GM19328 (cell line): ENCODE results near the gene SPSB3.

ENCODE experiments used
- ATAC-seq: cut with Tn5 transposase; IDR thresholded peaks from one replicate; pipeline ENCODE4 v1.9.1; 2021; ENCODE audit warnings: mild to moderate bottlenecking, moderate library complexity; ENCODE audit not compliant: unreplicated experiment

SPSB3 gene

DNA sequence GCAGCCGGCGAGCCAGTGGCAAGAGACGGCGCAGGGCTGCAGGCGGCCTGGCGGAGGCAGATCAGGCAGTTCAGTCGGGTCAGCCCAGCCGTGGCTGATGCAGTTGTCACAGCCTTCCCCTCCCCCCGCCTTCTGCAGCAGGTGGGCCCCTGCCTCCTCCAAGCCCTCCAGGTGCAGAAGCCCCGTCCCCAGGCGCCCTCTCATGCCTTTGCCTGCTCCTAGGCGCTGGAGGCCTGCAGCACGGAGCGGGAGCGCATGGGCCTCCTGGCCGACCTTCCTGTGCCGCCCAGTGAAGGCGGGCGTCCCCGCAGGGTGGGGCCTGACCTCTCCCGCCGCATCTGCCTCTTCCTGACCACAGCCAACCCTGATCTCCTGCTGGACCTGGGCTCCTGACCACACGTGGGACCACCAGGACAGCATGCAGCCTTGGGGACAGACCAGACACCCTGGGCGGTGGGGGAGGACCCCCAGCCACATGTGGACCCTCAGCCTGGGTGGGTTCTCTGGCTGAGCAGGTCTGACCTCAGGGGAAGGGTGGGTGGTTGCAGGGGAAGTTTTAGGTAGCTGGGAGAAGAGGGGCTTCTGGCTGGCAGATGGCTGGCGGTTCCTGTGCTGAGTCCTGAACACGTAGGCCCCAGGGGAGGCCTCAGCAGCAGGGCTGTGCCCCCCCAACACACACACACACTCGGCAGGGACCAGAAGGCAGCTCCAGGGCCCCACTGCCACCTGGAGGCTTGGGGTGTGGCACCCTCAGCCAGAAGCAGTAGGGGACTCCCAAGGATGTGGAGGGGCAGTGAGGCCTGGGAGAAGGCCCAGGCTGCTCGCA is 6.3 kb downstream of the SPSB3 start:
- no peak for ATAC-seq

DNA sequence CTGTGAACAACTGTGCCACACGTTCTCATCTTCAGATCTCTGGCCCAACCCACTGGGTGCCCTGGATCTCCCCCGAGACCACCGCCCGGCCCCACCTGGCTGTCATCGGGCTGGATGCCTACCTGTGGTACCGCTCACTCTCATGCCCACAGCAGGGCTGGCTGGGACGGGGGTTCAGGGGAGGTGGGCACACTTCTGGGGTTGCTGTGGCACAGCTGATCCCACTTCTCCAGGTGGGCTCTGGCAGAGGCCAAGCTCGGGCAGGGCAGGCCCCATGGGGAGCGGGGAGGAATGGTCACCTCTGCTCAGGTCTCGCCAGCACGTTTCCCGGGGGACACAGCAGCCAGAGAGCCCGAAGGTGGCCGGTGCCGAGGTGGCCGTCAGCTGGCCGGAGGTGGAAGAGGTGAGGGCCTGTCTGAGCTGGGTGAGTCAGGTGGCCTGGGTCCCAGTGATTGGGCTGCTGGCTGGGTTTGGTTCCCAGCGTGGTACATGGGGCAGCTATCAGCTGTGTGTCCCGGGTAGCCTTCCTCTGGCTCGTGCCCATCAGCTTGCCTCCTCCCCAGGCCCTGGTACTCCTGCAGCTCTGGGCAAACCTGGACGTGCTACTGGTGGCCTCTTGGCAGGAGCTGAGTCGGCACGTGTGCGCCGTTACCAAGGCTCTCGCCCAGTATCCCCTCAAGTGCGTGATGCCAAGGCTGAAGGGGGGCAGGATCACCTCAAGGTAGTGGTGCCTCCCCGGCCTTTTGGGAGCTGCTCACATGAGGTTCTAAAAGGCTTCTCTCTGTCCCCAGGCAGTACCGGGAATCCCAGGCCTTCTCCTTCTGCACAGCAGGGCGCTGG is 7.1 kb downstream of the SPSB3 start:
- ATAC-seq, result no peak

GRCh38 chr16:1774448-1774780 is 8.0 kb downstream of the SPSB3 start:
- ATAC-seq, result no peak

GRCh38 chr16:1773703-1774447 is 8.5 kb downstream of the SPSB3 start:
- ATAC-seq, result no peak

DNA sequence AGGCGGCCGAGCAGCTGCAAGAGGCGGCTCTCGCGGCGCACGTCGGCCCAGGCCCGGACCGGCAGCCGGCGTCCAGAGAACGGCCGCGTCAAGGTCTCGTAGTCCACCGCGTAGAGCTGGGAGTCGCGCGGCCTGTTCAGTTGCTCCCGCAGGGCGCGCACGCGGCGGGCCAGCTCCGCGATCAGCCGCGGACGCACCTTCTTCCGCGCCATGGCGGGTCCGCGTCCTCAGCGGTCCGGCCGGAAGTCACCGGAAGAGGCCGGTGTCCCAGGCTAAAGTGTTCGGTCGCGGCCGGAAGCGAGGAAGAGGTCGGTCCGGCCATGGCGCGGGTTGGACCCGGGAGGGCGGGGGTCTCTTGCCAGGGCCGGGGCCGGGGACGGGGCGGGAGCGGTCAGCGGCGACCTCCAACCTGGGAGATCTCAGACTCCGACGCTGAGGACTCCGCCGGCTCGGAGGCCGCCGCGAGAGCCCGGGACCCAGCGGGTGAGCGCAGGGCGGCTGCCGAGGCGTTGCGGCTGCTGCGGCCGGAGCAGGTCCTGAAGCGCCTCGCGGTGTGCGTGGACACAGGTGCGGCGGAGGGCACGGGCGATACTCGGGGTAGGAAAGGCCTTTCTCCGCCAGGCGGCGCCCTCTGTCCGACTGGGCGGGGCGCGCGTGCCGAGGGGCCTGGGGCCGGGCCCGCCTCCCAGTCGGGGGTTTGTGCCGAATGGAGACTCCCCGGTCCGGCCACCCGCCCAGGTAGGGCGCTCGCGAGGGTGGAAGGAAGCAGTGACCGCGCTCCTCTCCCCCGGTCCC is 9.3 kb downstream of the SPSB3 start, which contains the start of gene MRPS34:
TSS of gene MRPS34 (minus strand) at position 227 of the 795 bp plus-strand sequence. CDS start at position 212, 15 bp downstream.
- ATAC-seq, result no peak

DNA sequence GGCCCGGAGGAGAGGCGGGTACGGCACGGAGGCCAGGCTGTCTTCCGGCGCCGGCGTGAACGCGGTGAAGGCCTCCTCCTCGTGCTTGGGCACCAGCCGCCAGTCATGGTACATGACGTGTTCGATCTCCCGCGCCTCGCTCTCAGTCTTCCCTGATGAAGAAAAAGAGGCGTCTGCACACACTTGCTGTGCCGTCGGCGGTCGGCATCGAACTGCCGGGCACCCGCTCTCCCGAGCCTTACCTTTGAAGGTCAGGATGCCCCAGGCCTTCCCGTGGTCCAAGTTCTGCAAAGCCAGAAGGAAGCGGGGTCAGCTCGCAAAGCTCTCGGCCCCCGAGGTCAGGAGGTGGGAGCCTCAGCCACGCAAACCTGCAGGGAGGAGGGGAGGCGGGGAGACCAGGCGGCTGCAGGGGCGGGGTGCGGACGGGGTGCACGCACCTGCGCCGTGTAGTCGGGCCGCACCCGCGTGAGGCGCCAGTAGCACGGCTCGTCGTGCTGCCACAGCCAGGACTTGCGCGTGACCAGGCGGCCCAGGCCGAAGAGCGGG is 9.9 kb downstream of the SPSB3 start, which contains the start of gene EME2:
TSS of gene EME2 (plus strand) at position 449 of the 546 bp plus-strand sequence. CDS start 418 bp downstream, outside the sequence.
- ATAC-seq, result no peak

GRCh38 chr16:1771864-1772361 is 10.5 kb downstream of the SPSB3 start:
- ATAC-seq, result no peak

- ATAC-seq, result no peak
Observed at GRCh38 chr16:1771188-1771863, 11.0 kb downstream of the SPSB3 start, which contains the start of gene NME3. TSS of gene NME3 (minus strand) at chr16:1771543. CDS start at chr16:1771534, 9 bp downstream.

GRCh38 chr16:1770328-1771187 is 11.8 kb downstream of the SPSB3 start:
- no peak for ATAC-seq

DNA sequence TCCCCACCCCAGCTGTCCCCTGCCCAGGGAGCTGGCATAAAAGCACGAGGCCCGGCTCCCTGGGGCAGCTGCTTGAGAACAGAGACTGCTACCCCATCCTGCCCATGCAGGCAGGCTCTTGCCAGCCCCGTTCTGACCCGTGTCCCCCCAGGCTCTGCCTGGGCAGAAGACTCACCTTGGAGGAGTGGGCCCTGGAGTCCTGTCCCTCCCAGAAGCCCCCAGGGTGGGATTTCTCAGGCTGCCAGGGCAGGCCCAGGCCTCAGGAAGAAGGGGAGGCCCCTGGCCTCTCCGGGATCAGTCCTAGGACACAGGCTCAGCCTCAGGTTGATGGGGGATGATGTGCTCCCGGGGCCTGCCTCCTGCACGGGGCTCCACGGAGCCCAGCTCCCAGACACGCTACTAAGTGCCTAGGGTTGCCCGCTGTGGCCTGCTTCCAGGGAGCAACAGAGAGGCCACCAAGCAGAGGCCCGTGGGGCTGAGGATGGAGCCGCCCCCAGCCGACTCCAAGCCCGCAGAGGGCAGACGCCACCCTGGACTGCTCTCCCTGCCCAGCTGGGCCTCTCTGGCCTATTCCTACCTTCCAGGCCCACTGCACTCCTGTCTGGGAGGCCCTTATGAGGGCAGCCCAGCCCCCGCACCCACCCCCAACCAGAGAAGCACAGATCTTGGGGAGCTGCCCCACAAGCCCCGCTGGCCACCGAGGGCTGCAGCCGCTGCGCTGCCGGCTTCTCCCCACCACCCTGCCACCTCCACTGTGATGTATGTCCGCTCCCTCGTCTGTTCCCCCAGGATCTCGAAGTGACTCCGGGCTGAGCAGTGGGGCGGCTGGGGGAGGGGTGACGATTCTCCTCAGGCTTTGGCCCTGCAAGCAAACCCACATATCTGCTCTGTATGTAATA is 12.7 kb downstream of the SPSB3 start:
- ATAC-seq, result no peak

DNA sequence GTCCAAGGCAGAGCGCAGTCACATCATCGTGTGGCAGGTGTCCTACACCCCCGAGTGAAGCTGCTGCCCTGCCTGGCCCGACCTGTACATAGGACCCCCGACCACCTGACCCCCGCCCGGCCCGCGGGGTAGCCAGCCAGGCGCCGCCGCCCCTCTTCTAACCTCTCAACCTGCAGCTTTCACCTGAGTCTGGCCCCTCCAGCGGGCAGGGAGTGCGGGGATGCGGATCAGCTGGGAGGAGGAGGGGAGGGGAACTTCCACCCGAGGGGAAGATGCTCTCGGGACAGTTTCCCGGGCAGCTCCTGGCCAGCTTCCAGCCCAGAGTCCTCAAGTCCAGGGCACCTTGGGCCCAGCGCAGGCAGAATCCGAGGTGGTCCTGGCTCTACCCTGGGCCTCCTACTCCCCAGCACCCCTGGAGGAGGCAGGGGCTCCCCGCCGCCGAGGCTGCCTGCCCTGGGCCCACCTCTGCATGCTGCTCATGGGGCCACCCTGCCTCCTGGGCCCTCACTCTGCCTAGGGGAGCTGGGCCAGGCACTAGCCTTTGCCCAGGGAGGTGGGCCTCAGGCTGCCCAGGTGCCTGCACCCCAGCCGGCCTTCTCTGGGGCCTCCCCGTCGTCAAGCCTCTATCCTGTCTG is 13.5 kb downstream of the SPSB3 start:
- ATAC-seq, result no peak

- ATAC-seq, result no peak
Observed at GRCh38 chr16:1768061-1768766, 14.2 kb downstream of the SPSB3 start.

- no peak for ATAC-seq
Observed at GRCh38 chr16:1767116-1767994, 15.0 kb downstream of the SPSB3 start.

GRCh38 chr16:1766701-1767100 is 15.7 kb downstream of the SPSB3 start:
- ATAC-seq, result no peak

DNA sequence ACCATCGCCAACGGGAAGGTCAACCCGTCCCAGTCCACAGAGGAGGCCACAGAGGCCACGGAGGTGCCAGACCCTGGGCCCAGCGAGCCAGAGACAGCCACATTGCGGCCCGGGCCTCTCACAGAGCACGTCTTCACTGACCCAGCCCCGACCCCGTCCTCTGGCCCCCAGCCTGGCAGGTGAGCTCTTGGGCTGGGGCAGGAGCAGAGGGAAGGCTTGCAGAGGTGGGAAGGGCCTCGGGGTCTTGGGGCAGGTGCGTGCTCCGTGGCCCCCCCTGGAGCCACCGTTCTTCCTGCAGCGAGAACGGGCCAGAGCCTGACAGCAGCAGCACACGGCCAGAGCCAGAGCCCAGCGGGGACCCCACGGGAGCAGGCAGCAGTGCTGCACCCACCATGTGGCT is 16.1 kb downstream of the SPSB3 start:
- ATAC-seq, result no peak
